ENCODE results near the gene TRPC4.

TRPC4 gene

GRCh38 chr13:37870489-37870845 is 895 bp upstream of the TRPC4 start:
- no peaks in the 10 kb centered on the region for H3K4me1 ChIP-seq (ENCODE audit: low read length)
- H3K27me3 ChIP-seq (ENCODE audit: low read depth, low read length) = no peaks in the 10 kb centered on the region
- H3K27ac ChIP-seq (ENCODE audit: low read length) = no peak overlapping the region
- no peaks in the 10 kb centered on the region for H4K20me1 ChIP-seq (ENCODE audit: insufficient read depth, low read length)
- H2AFZ ChIP-seq (ENCODE audit: low read depth, low read length) = no peak overlapping the region
- H3K9ac ChIP-seq (ENCODE audit: low read length) = no peak overlapping the region
- H3K79me2 ChIP-seq (ENCODE audit: low read length) = no peaks in the 10 kb centered on the region
- H3K36me3 ChIP-seq (replicated peaks; ENCODE audit: low read depth, low read length) = no peaks in the 10 kb centered on the region
- H3K4me2 ChIP-seq (ENCODE audit: low read length) = no peak overlapping the region
- no peak overlapping the region for H3K4me3 ChIP-seq (ENCODE audit: low read length)
- TF ChIP-seq, protein P1, sequence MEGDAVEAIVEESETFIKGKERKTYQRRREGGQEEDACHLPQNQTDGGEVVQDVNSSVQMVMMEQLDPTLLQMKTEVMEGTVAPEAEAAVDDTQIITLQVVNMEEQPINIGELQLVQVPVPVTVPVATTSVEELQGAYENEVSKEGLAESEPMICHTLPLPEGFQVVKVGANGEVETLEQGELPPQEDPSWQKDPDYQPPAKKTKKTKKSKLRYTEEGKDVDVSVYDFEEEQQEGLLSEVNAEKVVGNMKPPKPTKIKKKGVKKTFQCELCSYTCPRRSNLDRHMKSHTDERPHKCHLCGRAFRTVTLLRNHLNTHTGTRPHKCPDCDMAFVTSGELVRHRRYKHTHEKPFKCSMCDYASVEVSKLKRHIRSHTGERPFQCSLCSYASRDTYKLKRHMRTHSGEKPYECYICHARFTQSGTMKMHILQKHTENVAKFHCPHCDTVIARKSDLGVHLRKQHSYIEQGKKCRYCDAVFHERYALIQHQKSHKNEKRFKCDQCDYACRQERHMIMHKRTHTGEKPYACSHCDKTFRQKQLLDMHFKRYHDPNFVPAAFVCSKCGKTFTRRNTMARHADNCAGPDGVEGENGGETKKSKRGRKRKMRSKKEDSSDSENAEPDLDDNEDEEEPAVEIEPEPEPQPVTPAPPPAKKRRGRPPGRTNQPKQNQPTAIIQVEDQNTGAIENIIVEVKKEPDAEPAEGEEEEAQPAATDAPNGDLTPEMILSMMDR (IDR thresholded peaks at IDR 0.05; ENCODE audit: low read depth, low read length) = no peak
- no peak for TF ChIP-seq EZH2phosphoT487 (IDR thresholded peaks at IDR 0.05; ENCODE audit: low read depth)
- H3K9me3 ChIP-seq (ENCODE audit: insufficient read depth, low read length) = no peaks in the 10 kb centered on the region

- H2AFZ ChIP-seq (ENCODE audit: low read depth, low read length) = no peak overlapping the region
- H3K4me3 ChIP-seq (ENCODE audit: low read length) = no peak overlapping the region
These were observed 141 bp downstream of the TRPC4 start for GRCh38 chr13:37869506-37869755.

GRCh38 chr13:37868691-37869505 is 674 bp downstream of the TRPC4 start:
- no peaks in the 10 kb centered on the region for H3K9me3 ChIP-seq (ENCODE audit: insufficient read depth, low read length)
- H3K4me1 ChIP-seq (ENCODE audit: low read length) = no peaks in the 10 kb centered on the region
- no peak overlapping the region for H3K27ac ChIP-seq (ENCODE audit: low read length)
- no peak overlapping the region for H3K4me2 ChIP-seq (ENCODE audit: low read length)
- no peaks in the 10 kb centered on the region for H3K79me2 ChIP-seq (ENCODE audit: low read length)
- no peak for TF ChIP-seq EZH2phosphoT487 (IDR thresholded peaks at IDR 0.05; ENCODE audit: low read depth)
- TF ChIP-seq, protein P1 (IDR thresholded peaks at IDR 0.05; ENCODE audit: low read depth, low read length) = no peak
- H3K36me3 ChIP-seq (replicated peaks; ENCODE audit: low read depth, low read length) = no peaks in the 10 kb centered on the region
- no peaks in the 10 kb centered on the region for H4K20me1 ChIP-seq (ENCODE audit: insufficient read depth, low read length)
- no peak overlapping the region for H3K4me3 ChIP-seq (ENCODE audit: low read length)
- H3K9ac ChIP-seq (ENCODE audit: low read length) = no peak overlapping the region
- H2AFZ ChIP-seq (ENCODE audit: low read depth, low read length) = no peak overlapping the region
- no peaks in the 10 kb centered on the region for H3K27me3 ChIP-seq (ENCODE audit: low read depth, low read length)

More at GRCh38 chr13:37869506-37869755, 141 bp downstream of the TRPC4 start:
- TF ChIP-seq, protein P1 (IDR thresholded peaks at IDR 0.05; ENCODE audit: low read depth, low read length) = no peak
- TF ChIP-seq EZH2phosphoT487 (IDR thresholded peaks at IDR 0.05; ENCODE audit: low read depth) = no peak
- no peaks in the 10 kb centered on the region for H3K36me3 ChIP-seq (replicated peaks; ENCODE audit: low read depth, low read length)
- H3K79me2 ChIP-seq (ENCODE audit: low read length) = no peaks in the 10 kb centered on the region
- H3K27ac ChIP-seq (ENCODE audit: low read length) = no peak overlapping the region
- no peak overlapping the region for H3K9ac ChIP-seq (ENCODE audit: low read length)
- no peaks in the 10 kb centered on the region for H3K27me3 ChIP-seq (ENCODE audit: low read depth, low read length)
- H4K20me1 ChIP-seq (ENCODE audit: insufficient read depth, low read length) = no peaks in the 10 kb centered on the region
- no peaks in the 10 kb centered on the region for H3K4me1 ChIP-seq (ENCODE audit: low read length)
- no peak overlapping the region for H3K4me2 ChIP-seq (ENCODE audit: low read length)
- no peaks in the 10 kb centered on the region for H3K9me3 ChIP-seq (ENCODE audit: insufficient read depth, low read length)

GRCh38 chr13:37863708-37864107 is 5.9 kb downstream of the TRPC4 start:
- no peak overlapping the region for H3K27ac ChIP-seq (ENCODE audit: low read length)
- H3K9me3 ChIP-seq (ENCODE audit: insufficient read depth, low read length) = no peaks in the 10 kb centered on the region
- H3K36me3 ChIP-seq (replicated peaks; ENCODE audit: low read depth, low read length) = no peaks in the 10 kb centered on the region
- H3K4me1 ChIP-seq (ENCODE audit: low read length) = no peaks in the 10 kb centered on the region
- no peaks in the 10 kb centered on the region for H3K27me3 ChIP-seq (ENCODE audit: low read depth, low read length)
- H3K9ac ChIP-seq (ENCODE audit: low read length) = no peak overlapping the region
- H3K4me2 ChIP-seq (ENCODE audit: low read length) = no peak overlapping the region
- no peak for TF ChIP-seq EZH2phosphoT487 (IDR thresholded peaks at IDR 0.05; ENCODE audit: low read depth)
- TF ChIP-seq, protein P1 (IDR thresholded peaks at IDR 0.05; ENCODE audit: low read depth, low read length) = no peak
- no peaks in the 10 kb centered on the region for H3K79me2 ChIP-seq (ENCODE audit: low read length)
- no peak overlapping the region for H3K4me3 ChIP-seq (ENCODE audit: low read length)
- no peaks in the 10 kb centered on the region for H4K20me1 ChIP-seq (ENCODE audit: insufficient read depth, low read length)
- H2AFZ ChIP-seq (ENCODE audit: low read depth, low read length) = no peak overlapping the region

All from OCI-LY3 (cell line).